IPS-15b (cell line): Measurements from ENCODE around the gene GPRC5B.

Experiments
- H3K27me3 ChIP-seq: one replicate; pipeline ENCODE4 v1.6.1; 2013; ENCODE audit warnings: low read length; ENCODE audit not compliant: control insufficient read depth, insufficient read depth
- H3K36me3 ChIP-seq: one replicate; pipeline ENCODE4 v1.6.1; 2013; ENCODE audit warnings: low read length; ENCODE audit not compliant: control insufficient read depth, insufficient read depth
- H3K4me1 ChIP-seq: one replicate; pipeline ENCODE4 v1.6.1; 2013; ENCODE audit warnings: mild to moderate bottlenecking, low read length; ENCODE audit not compliant: control insufficient read depth, insufficient read depth
- H3K4me3 ChIP-seq: one replicate; pipeline ENCODE4 v1.5.1; 2013; ENCODE audit warnings: low read depth, low read length
- H3K9ac ChIP-seq: one replicate; pipeline ENCODE4 v1.6.1; 2013; ENCODE audit warnings: low read depth, mild to moderate bottlenecking, low read length
- H3K9me3 ChIP-seq: one replicate; pipeline ENCODE4 v1.6.1; 2013; ENCODE audit warnings: mild to moderate bottlenecking, low read length; ENCODE audit not compliant: control insufficient read depth, insufficient read depth

The GPRC5B gene

DNA sequence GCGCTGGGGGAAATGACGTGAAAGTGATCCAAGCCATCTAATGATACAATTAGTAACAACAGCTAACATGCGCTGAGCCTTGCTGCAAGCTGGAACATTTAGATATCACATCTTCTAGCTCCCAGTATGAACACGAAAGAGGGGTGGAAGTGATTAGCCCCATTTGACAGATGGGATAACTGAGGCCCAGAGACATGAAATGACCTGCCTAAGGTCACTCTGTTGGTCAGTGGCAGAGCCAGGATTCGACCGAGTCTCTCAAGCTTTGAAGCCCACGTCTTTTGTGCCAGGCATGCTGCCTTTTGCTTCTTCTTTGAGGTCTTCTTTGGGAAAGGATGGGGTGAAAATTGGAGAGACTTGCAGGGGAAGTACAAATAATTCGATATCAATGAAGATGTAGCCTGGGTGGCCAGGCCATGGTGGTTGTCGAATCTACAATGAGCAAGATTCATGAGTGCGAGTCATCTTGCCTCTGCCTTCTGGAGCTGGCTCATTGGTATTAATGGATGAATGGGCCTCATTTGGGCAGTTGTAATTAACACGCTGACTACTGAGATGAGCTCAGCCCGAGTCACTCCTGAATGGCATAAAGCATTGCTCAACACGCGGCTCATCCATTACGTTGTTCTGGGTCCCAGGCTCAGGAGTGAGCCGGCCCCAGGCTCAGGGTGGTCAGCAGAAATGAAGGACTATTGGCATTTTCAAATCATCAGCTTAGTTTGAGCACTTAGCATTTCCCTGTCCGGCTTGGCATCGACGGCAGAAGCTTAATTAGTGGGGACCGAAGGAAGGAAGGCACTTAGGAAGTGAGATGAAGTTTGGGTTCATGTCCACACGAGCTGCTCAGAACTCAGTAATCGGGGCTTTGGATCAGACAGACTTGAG lies 28.0 kb upstream of the GPRC5B start:
- H3K36me3 ChIP-seq, result no peaks in the 10 kb centered on the region
- peaks cover 2% of the 10 kb centered on the region for H3K4me1 ChIP-seq
- no peaks in the 10 kb centered on the region for H3K27me3 ChIP-seq
- no peak overlapping the region for H3K9ac ChIP-seq
- H3K4me3 ChIP-seq, result no peak overlapping the region
- no peaks in the 10 kb centered on the region for H3K9me3 ChIP-seq

DNA sequence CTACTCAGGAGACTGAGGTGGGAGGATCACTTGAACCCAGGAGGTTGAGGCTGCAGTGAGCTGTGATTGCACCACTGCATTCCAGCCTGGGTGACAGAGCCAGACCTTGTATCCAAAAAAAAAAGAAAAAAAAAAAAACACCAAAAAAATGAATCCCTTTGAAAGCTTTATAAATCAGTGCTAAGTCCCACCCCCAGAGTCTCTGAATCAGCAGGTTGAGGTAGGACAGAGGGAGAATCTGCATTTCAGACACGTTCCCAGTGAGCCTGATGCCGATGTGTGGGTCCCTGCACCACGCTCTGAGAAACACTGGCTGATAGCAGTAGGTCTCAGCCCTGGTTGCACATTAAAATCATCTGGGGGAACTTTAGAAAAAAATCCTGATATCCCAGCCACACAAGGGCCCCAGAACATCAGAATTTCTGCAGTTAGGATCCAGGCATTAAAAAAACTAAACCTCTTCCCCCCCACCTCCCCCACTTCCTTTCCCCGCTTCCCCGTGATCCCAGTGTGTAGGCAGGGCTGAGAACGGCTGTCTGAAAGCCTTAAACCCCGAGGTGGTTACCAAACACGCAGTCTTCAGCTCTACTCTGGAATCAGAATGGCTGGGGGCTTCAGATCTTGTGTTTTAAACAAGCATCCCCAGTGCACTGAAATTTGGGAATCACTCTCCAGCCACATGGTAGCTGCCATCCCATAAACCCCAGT lies 27.3 kb upstream of the GPRC5B start:
- no peaks in the 10 kb centered on the region for H3K36me3 ChIP-seq
- H3K9ac ChIP-seq, result no peak overlapping the region
- H3K27me3 ChIP-seq, result no peaks in the 10 kb centered on the region
- H3K4me1 ChIP-seq, result peaks cover 2% of the 10 kb centered on the region
- H3K4me3 ChIP-seq, result no peak overlapping the region
- no peaks in the 10 kb centered on the region for H3K9me3 ChIP-seq

DNA sequence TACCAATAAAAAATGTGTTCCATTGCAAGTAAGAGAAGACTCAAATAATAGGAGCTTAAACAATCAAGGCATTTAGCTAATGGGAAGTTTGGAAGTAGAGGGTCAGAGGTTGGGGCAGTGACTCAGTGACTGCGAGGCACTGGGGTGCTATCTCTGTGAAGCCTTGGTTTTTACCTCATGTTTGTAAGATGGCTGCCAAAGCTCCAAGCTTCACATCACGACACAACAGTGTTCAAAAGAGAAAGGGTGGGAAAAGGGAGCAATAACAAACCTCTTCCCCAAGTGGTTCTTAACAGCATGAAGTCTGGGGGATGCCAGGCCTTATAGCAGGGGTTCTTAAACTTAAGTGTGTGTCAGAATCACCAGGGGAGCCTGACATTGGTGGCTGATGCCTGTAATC lies 26.6 kb upstream of the GPRC5B start:
- no peak overlapping the region for H3K4me3 ChIP-seq
- no peaks in the 10 kb centered on the region for H3K27me3 ChIP-seq
- H3K9me3 ChIP-seq, result no peaks in the 10 kb centered on the region
- H3K36me3 ChIP-seq, result no peaks in the 10 kb centered on the region
- H3K9ac ChIP-seq, result no peak overlapping the region
- peaks cover 2% of the 10 kb centered on the region for H3K4me1 ChIP-seq

DNA sequence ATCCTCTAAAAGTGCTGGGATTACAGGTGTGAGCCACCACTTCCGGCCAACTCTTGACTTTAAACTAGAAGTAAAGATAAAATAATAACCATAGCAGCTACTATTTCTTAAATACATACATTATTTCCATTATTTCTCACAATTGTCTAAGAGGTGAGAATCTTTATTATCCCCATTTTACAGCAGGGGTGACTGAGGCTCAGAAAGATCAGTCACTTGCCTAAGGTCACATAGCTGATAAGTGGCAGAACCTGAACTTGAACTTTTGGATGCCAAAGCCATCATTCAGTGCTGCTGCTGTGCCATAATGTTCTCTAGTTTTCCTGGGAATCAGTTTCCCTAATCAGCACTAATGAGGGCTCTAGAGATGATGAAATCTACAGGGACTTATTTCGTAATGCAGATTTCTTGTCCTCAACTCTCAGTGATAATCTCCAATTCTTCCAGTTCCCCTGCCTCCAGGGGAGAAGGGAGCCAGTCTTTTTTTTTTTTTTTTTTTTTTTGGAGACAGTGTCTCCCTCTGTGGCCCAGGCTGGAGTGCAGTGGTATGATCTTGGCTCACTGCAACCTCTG lies 25.2 kb upstream of the GPRC5B start:
- no peaks in the 10 kb centered on the region for H3K9me3 ChIP-seq
- no peak overlapping the region for H3K9ac ChIP-seq
- peaks cover 2% of the 10 kb centered on the region for H3K4me1 ChIP-seq
- no peak overlapping the region for H3K4me3 ChIP-seq
- no peaks in the 10 kb centered on the region for H3K36me3 ChIP-seq
- no peaks in the 10 kb centered on the region for H3K27me3 ChIP-seq

DNA sequence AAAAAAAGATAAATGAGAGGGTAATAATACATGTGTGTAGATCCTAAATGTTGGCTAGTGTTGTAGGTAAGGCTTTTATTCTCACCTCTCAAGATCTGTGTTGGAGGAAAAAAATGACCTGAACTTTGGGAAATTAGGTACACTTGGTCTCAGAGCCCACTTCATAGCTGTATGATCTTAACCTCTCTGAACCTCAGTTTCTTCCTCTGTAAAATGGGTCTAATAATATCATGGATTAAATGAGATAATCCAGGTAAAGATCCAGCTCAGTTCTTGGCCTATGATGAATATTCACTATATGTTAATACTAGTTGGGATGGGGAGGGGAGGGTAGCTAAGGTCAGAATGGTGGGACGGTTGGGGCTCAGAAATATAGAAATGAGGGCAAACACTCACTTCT lies 24.3 kb upstream of the GPRC5B start:
- no peak overlapping the region for H3K4me3 ChIP-seq
- H3K9me3 ChIP-seq, result no peaks in the 10 kb centered on the region
- H3K4me1 ChIP-seq, result peaks cover 2% of the 10 kb centered on the region
- H3K36me3 ChIP-seq, result no peaks in the 10 kb centered on the region
- H3K27me3 ChIP-seq, result no peaks in the 10 kb centered on the region
- H3K9ac ChIP-seq, result no peak overlapping the region

DNA sequence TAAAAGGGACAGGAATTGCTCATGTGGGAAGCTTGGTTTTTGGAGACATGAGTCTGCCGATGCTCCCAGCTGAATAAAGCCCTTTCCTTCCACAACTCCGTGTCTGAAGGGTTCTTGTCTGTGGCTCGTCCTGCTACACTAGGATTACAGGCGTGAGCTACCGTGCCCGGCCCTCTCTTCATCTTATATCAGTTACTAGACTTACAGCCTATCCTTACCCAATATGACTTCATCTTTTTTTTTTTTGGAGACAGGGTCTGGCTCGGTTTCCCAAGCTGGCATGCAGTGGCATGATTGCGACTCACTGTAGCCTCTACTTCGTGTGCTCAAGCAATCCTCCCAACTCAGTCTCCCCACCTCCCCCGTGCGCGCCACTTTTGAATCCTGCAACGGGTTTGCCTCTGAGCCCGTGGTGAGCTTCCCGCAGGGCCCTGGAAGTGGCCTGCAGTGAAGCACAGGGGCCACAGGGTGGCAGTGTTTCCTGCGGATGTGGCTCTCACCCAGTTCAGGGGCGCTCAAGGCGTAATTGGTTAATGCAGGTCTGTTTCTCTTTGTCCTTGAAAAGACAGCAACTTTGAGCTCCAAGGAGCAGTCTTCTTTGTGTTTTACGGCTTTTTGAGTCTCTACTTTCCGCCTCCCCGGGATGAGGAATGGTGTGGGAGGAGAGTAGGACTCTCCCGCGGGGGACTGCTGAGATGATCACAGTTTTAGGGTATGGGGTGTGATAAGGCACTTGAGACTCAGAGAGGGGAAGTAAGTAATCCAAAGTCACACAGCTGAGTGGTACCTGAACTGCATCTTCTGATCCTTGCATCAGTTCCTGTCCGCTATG lies 22.7 kb upstream of the GPRC5B start:
- H3K4me1 ChIP-seq, result peaks cover 2% of the 10 kb centered on the region
- H3K27me3 ChIP-seq, result no peaks in the 10 kb centered on the region
- no peaks in the 10 kb centered on the region for H3K36me3 ChIP-seq
- H3K9ac ChIP-seq, result no peak overlapping the region
- H3K9me3 ChIP-seq, result no peaks in the 10 kb centered on the region
- no peak overlapping the region for H3K4me3 ChIP-seq

DNA sequence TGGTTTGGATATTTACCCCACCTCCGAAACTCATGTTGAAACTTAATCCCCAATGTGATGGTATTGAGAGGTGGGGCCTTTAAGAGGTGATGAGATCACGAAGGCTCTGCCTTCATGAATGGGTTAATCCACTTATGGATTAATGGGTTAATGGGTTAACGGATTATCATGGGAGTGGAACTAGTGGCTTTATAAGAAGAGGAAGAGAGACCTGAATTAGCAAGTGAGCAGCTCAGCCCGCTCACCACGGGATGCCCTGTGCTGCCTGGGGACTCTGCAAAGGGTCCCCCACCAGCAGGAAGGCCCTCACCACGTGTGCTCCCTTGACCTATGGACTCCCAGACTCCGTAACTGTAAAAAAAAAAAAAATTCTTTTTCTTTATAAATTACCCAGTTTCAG lies 16.5 kb upstream of the GPRC5B start:
- no peaks in the 10 kb centered on the region for H3K27me3 ChIP-seq
- H3K4me1 ChIP-seq, result no peaks in the 10 kb centered on the region
- no peaks in the 10 kb centered on the region for H3K36me3 ChIP-seq
- H3K4me3 ChIP-seq, result no peak overlapping the region
- no peaks in the 10 kb centered on the region for H3K9me3 ChIP-seq
- no peak overlapping the region for H3K9ac ChIP-seq

DNA sequence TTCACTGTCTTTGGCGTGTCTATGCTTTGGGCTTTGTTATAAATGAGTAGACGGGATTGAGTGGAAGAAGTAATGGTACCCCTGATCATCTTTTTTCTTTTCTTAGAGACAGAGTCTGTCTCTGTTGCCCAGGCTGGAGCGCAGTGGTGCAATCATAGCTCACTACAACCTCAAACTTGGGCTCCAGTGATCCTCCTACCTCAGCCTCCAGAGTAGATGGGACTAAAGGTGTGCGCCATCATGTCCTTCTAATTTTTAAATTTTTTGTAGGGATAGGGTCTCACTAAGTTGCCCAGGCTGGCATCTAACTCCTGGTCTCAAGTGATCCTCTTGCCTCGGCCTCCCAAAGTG lies 14.9 kb upstream of the GPRC5B start:
- no peaks in the 10 kb centered on the region for H3K27me3 ChIP-seq
- H3K9ac ChIP-seq, result no peak overlapping the region
- H3K36me3 ChIP-seq, result no peaks in the 10 kb centered on the region
- no peaks in the 10 kb centered on the region for H3K4me1 ChIP-seq
- H3K4me3 ChIP-seq, result no peak overlapping the region
- no peaks in the 10 kb centered on the region for H3K9me3 ChIP-seq

DNA sequence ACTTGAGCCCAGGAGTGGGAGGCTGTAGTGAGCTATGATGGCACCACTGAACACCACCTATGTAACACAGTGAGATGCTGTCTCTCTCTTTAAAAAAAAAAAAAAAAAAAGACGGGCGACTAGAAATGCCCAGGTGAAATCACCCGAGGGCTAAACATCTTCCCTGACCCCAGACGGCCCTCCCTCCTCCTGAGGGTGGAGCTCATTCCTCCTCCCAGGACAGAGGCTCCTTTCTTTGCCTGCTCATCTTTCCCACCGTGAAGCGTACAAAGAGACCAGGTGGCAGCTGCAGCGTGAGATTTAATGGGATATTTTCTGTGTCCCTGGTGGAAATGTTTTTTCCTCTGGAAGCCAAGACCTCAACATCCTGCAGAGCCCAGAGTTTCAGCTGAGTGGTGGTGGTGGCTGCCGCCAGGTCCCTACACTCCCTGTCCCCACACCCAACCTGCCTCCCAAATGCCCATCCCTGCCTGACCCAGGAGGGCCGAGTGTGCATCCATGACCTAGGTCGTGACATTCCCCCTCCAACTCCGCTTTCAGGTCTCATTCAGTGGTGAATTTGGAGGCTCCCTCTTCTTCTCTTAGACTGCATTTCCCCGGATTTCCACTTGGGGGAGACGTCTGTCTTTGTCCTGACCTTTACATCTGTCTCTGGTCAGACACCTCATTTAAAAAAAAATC lies 14.4 kb upstream of the GPRC5B start:
- peak overlapping the region; percentile 65 for H3K9ac ChIP-seq

DNA sequence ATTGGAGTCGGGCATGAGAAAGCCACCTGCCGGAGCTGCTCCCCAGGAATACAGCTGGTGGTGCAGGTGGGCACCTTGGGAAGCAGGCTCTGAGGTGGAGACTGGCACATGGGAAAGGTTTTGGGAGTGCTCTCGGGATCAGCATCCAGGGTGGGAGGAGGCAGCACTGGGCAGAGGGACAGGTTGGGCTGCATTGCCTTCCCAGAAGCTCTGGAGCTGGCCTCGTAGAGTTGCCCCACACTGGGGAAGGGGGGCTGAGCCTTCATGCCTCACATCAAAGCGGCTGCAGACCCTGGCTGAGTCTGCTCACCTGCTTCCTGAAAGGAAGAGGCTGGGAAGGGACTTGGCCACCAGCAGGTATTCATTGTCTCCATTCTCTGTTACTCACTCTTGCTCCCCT lies 13.5 kb upstream of the GPRC5B start:
- Histone ChIP-seq H3K36me3 (no peaks in the 10 kb centered on the region), H3K4me3 (no peak overlapping the region), H3K4me1 (no peaks in the 10 kb centered on the region), H3K27me3 (no peaks in the 10 kb centered on the region), H3K9me3 (no peaks in the 10 kb centered on the region), H3K9ac (no peak overlapping the region)

More for the DNA sequence above, 14.4 kb upstream of the GPRC5B start:
- Histone ChIP-seq H3K4me1 (no peaks in the 10 kb centered on the region), H3K27me3 (no peaks in the 10 kb centered on the region), H3K36me3 (no peaks in the 10 kb centered on the region), H3K9me3 (no peaks in the 10 kb centered on the region), H3K4me3 (peak overlapping the region; percentile 32)

DNA sequence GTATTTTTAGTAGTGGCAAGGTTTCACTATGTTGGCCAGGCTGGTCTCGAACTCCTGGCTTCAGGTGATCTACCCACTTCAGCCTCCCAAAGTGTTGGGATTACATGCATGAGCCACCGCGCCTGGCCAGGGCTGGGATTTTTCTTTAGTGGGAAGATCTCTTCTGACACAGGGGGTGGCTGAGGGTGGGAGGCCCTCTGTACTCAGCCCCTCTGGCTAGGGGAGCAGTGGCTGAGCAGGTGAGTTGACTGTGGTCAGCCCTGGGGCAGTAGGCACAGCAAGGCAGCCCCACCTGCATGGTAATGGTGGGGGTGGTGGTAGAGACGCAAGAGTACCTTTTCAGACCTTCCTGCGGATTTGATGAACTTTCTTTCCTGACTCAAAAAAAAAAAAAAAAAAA lies 12.3 kb upstream of the GPRC5B start:
- Histone ChIP-seq H3K27me3 (no peaks in the 10 kb centered on the region), H3K36me3 (no peaks in the 10 kb centered on the region), H3K4me3 (no peak overlapping the region), H3K4me1 (no peaks in the 10 kb centered on the region), H3K9ac (no peak overlapping the region), H3K9me3 (no peaks in the 10 kb centered on the region)
